ENCODE measurements around the gene SFMBT2. TPM values are rescaled to one million over a fixed set of nuclear protein-coding genes. Genes with fewer than 3 reads are reported as not detected.
A peak's percentile ranks its signal among the peaks of the same experiment; 100 is the strongest.

Gene SFMBT2
- total and polyA plus RNA-seq, 10 of the 15 experiments (the other 5 are each of a cell fraction or from before 2014, with no cell fraction given), result 2.8 to 29.6 (median 15.1) TPM

DNA sequence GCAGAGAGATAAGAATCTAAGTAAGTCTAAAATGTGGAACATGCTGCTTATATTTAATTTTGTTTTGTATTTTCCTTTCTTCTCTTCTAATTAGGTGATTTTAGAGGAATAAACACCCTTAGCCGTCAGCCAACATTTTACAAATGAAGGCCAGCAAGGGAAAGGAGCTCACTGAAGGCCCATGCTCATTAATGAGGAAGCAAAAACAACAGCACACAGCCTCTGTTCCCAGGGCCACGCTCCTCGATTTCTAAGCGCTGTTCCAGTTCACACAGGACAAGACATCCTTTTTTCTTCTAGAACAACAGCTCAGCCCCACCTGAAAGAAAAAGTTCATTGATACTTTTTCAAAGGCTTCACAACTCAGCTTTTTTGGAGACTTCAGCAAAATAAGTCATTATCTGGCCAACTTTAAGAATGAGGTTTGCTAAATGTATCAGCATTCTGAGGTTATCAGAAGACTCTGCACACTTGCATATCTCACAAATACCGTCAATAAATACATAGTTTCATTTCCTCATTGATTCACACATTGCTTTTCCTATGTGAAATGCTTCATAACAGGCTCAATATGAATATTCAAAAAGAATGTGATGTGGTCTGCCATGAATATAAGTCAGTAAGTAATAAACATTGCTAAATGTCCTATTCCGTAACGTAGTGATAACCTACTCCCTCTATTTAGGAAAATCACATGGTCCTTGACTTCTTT, 34.8 kb upstream of the SFMBT2 start (continued):
- TF ChIP-seq, protein P1, sequence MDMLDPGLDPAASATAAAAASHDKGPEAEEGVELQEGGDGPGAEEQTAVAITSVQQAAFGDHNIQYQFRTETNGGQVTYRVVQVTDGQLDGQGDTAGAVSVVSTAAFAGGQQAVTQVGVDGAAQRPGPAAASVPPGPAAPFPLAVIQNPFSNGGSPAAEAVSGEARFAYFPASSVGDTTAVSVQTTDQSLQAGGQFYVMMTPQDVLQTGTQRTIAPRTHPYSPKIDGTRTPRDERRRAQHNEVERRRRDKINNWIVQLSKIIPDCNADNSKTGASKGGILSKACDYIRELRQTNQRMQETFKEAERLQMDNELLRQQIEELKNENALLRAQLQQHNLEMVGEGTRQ (IDR thresholded peaks at IDR 0.05; ENCODE audit: borderline replicate concordance, low read depth, low read length), result no peak
- TF ChIP-seq EP300 (IDR thresholded peaks at IDR 0.05; ENCODE audit: borderline replicate concordance in 1 of 2, control insufficient read depth in 1 of 2, low read depth in 2 of 2, low read length in 2 of 2) (peak; percentile 8 to 69; a peak in 3 of 4 replicates), JUNB (IDR thresholded peaks at IDR 0.05) (peak; percentile 17; the same call in 1 of the 2 replicates), ZNF217 (IDR thresholded peaks at IDR 0.05) (0 out of 2 replicates have a peak, but pooled peaks have one; percentile 28), IRF4 (IDR thresholded peaks at IDR 0.05; ENCODE audit: low read depth, low read length) (peak; percentile 34; the same call in 1 of the 2 replicates), NR2C2 (IDR thresholded peaks at IDR 0.05; ENCODE audit: borderline replicate concordance, control insufficient read depth, insufficient read length, low read depth) (no peak), ESRRA (IDR thresholded peaks at IDR 0.05; ENCODE audit: low read length) (no peak), ATF7 (IDR thresholded peaks at IDR 0.05; ENCODE audit: low read depth) (peak; percentile 54), CREB1 (IDR thresholded peaks at IDR 0.05; ENCODE audit: low read depth) (peak; percentile 53; the same call in 1 of the 2 replicates), NR2F1 (conservative IDR thresholded peaks at IDR 0.05) (0 out of 2 replicates have a peak, but pooled peaks have one; percentile 31), BHLHE40 (IDR thresholded peaks at IDR 0.05; ENCODE audit: borderline replicate concordance in 1 of 2, low read depth in 2 of 2, low read length in 1 of 2) (peak; percentile 33 to 43; a peak in 2 of 4 replicates), PAX5 (IDR thresholded peaks at IDR 0.05; ENCODE audit: borderline replicate concordance, low read depth, low read length) (0 out of 2 replicates have a peak, but pooled peaks have one; percentile 15), IKZF1 (conservative IDR thresholded peaks at IDR 0.05) (peak; percentile 53), HDAC6 (IDR thresholded peaks at IDR 0.05; ENCODE audit: unreplicated experiment) (no peak), SPI1 (IDR thresholded peaks at IDR 0.05; ENCODE audit: borderline replicate concordance, insufficient read depth, low read depth, low read length) (peak; percentile 91), MLLT1 (IDR thresholded peaks at IDR 0.05) (no peak), NBN (IDR thresholded peaks at IDR 0.05) (peak; percentile 57; the same call in 1 of the 2 replicates)
- TF ChIP-seq, protein P2, sequence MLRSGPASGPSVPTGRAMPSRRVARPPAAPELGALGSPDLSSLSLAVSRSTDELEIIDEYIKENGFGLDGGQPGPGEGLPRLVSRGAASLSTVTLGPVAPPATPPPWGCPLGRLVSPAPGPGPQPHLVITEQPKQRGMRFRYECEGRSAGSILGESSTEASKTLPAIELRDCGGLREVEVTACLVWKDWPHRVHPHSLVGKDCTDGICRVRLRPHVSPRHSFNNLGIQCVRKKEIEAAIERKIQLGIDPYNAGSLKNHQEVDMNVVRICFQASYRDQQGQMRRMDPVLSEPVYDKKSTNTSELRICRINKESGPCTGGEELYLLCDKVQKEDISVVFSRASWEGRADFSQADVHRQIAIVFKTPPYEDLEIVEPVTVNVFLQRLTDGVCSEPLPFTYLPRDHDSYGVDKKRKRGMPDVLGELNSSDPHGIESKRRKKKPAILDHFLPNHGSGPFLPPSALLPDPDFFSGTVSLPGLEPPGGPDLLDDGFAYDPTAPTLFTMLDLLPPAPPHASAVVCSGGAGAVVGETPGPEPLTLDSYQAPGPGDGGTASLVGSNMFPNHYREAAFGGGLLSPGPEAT (IDR thresholded peaks at IDR 0.05; ENCODE audit: low read depth), result peak; percentile 61; the same call in 1 of the 2 replicates
